Stimulated activated CD4-positive, alpha-beta T cell treated with anti-CD3 and anti-CD28 coated beads, Interleukin-4, amount 100 ng/mL, for 4 hours (primary cell): Measurements from ENCODE around the gene SPDYE18.
"Not testable (repeated sequence)": the region's sequence is repeated elsewhere in the genome, so short reads cannot be mapped to it uniquely, and the experiment has no call there.

Experiments used
- DNase-seq, 2 experiments: peaks; one replicate each; pipeline ENCODE4 v3.0.0-alpha.2; 2020

SPDYE18 gene

GRCh38 chr7:77062557-77062956, at the start of gene SPDYE18:
SPDYE18 (minus strand) TSS chr7:77062558; CDS start chr7:77060512, 2,046 bp downstream.
- DNase-seq = not testable (repeated sequence)

- DNase-seq = not testable (repeated sequence)
Observed at GRCh38 chr7:77108362-77108761, 46.0 kb upstream of the SPDYE18 start.

GRCh38 chr7:77107659-77108058, 45.3 kb upstream of the SPDYE18 start:
- not testable (repeated sequence) for DNase-seq

GRCh38 chr7:77105904-77106303, 43.5 kb upstream of the SPDYE18 start:
- DNase-seq = not testable (repeated sequence)

- DNase-seq = not testable (repeated sequence)
Observed at GRCh38 chr7:77102671-77103070, 40.3 kb upstream of the SPDYE18 start.

GRCh38 chr7:77101187-77101586, 38.8 kb upstream of the SPDYE18 start:
- not testable (repeated sequence) for DNase-seq

- not testable (repeated sequence) for DNase-seq
Observed at GRCh38 chr7:77100501-77100900, 38.1 kb upstream of the SPDYE18 start.

GRCh38 chr7:77092301-77092700, 29.9 kb upstream of the SPDYE18 start:
- not testable (repeated sequence) for DNase-seq

GRCh38 chr7:77082192-77082591, 19.8 kb upstream of the SPDYE18 start:
- DNase-seq = not testable (repeated sequence)

GRCh38 chr7:77080236-77080635, 17.9 kb upstream of the SPDYE18 start:
- not testable (repeated sequence) for DNase-seq

GRCh38 chr7:77079624-77080023, 17.3 kb upstream of the SPDYE18 start:
- DNase-seq = not testable (repeated sequence)

- DNase-seq = not testable (repeated sequence)
Observed at GRCh38 chr7:77079112-77079511, 16.8 kb upstream of the SPDYE18 start.

GRCh38 chr7:77077060-77077459, 14.7 kb upstream of the SPDYE18 start:
- not testable (repeated sequence) for DNase-seq

GRCh38 chr7:77074786-77075396, 12.5 kb upstream of the SPDYE18 start:
- DNase-seq = not testable (repeated sequence)

GRCh38 chr7:77071108-77071507, 8.8 kb upstream of the SPDYE18 start:
- not testable (repeated sequence) for DNase-seq

- DNase-seq = not testable (repeated sequence)
Observed at GRCh38 chr7:77065869-77066268, 3.5 kb upstream of the SPDYE18 start.

- not testable (repeated sequence) for DNase-seq
Observed at GRCh38 chr7:77063732-77064131, 1.4 kb upstream of the SPDYE18 start.

- not testable (repeated sequence) for DNase-seq
Observed at GRCh38 chr7:77032261-77032660, 30.1 kb downstream of the SPDYE18 start, which contains the start of gene SPDYE17. SPDYE17 (minus strand) TSS chr7:77032361; CDS start chr7:77030570, 1,791 bp downstream.

- DNase-seq = not testable (repeated sequence)
Observed at GRCh38 chr7:77026349-77026748, 36.0 kb downstream of the SPDYE18 start.

- not testable (repeated sequence) for DNase-seq
Observed at GRCh38 chr7:77010074-77010680, 52.2 kb downstream of the SPDYE18 start.

- DNase-seq = not testable (repeated sequence)
Observed at GRCh38 chr7:77008000-77008399, 54.4 kb downstream of the SPDYE18 start.

GRCh38 chr7:77006127-77007110, 55.9 kb downstream of the SPDYE18 start:
- not testable (repeated sequence) for DNase-seq
